ENCODE measurements around the gene SEMA3E. TPM values are rescaled to one million over a fixed set of nuclear protein-coding genes. Genes with fewer than 3 reads are reported as not detected.
"Not testable (repeated sequence)": the region's sequence is repeated elsewhere in the genome, so short reads cannot be mapped to it uniquely, and the experiment has no call there.

The SEMA3E gene
- total and polyA plus RNA-seq, 2 experiments from 2014 or later: 0.32 to 0.35 TPM

DNA sequence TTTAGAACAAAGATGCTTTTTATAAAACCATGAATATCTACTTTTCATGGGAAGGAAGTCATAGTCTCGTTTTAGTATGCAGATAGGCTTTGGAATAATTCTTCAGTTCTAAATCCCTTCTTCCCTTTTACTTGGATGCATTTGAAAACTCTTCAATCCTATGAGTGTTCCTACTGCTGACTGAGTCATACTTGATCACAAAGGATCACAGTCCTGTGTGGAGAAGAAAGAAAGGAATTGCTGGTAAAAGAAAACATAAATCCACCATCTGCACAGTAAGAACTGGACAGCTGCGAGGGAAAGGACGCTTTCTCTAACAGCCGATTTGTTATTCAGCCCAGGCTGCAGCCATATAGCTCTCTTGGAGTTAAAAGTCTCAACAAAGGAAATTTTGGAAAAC, 209.9 kb downstream of the SEMA3E start:
- Histone ChIP-seq H3K27me3 (replicated peaks; ENCODE audit: insufficient read depth) (no peaks in the 10 kb centered on the region; the same call in 1 of the 2 replicates), H3K4me3 (no peak overlapping the region), H3K79me2 (ENCODE audit: insufficient read depth) (no peaks in the 10 kb centered on the region), H3K4me1 (ENCODE audit: insufficient read depth) (no peaks in the 10 kb centered on the region), H3K9me2 (ENCODE audit: insufficient read depth) (no peaks in the 10 kb centered on the region), H3F3A (ENCODE audit: insufficient read depth) (no peaks in the 10 kb centered on the region), H3K4me2 (ENCODE audit: unreplicated experiment) (no peak overlapping the region), H2AFZ (no peak overlapping the region), H3K36me3 (ENCODE audit: low read depth) (no peaks in the 10 kb centered on the region), H4K20me1 (ENCODE audit: insufficient read depth) (no peaks in the 10 kb centered on the region), H3K27ac (no peak overlapping the region), H3K9me3 (ENCODE audit: low read depth) (no peaks in the 10 kb centered on the region), H3K9ac (no peak overlapping the region)
- DNase-seq: no peak
- no peak for TF ChIP-seq EZH2 (IDR thresholded peaks at IDR 0.05; ENCODE audit: insufficient read depth, poor library complexity, severe bottlenecking)
- no peak for TF ChIP-seq EZH2phosphoT487 (IDR thresholded peaks at IDR 0.05; ENCODE audit: insufficient read depth, low read depth)
- 63 to 73% methylated on average over 4 of the region's 4 CpGs for WGBS, 2 experiments (ENCODE audit: low coverage in 1 of 2, low lambda C conversion rate in 2 of 2, missing lambda C conversion rate in 2 of 2)
- in situ Hi-C loops (cut with MboI): no loop called here

DNA sequence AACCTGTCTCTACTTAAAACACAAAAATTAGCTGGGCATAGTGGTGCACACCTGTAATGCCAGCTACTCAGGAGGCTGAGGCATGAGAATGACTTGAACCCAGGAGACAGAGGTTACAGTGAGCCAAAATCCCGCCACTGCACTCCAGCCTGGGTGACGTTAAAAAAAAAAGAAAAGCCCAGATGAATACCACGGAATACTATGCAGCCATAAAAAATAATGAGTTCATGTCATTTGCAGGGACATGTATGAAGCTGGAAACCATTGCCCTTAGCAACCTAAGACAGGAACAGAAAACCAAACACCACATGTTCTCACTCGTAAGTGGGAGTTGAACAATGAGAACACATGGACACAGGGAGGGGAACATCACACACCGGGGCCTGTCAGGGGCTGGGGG, 218.7 kb downstream of the SEMA3E start:
- 49 to 66% methylated on average over 5 of the region's 5 CpGs for WGBS, 2 experiments (ENCODE audit: low coverage in 1 of 2, low lambda C conversion rate in 2 of 2, missing lambda C conversion rate in 2 of 2)
- H3K9ac ChIP-seq; H3F3A ChIP-seq (ENCODE audit: insufficient read depth); DNase-seq; H3K4me2 ChIP-seq (ENCODE audit: unreplicated experiment); H3K9me2 ChIP-seq (ENCODE audit: insufficient read depth); H3K27me3 ChIP-seq (replicated peaks; ENCODE audit: insufficient read depth); H3K27ac ChIP-seq; H3K9me3 ChIP-seq (ENCODE audit: low read depth); H3K4me3 ChIP-seq; H3K36me3 ChIP-seq (ENCODE audit: low read depth); in situ Hi-C loops (cut with MboI); H2AFZ ChIP-seq; H3K4me1 ChIP-seq (ENCODE audit: insufficient read depth); H4K20me1 ChIP-seq (ENCODE audit: insufficient read depth); H3K79me2 ChIP-seq (ENCODE audit: insufficient read depth): not testable (repeated sequence)

DNA sequence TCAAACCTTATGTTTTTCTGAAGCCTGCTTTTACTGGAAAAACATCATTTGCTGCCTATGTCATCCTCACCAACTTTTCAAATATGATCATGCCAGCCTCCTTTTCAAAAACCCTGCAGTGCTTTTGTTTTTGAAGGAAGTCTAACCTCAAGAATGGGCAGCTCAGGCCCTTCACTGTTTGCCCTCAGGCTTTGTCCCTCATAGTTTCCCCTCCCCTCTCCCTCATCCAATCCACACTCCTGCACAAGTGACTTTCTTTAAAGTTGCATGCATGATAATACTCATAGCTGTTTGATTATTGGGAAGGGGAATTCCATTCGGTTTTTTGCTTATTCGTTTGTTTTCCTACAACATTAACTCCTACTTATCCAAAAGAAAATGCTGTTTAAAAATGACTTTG, 219.4 kb downstream of the SEMA3E start:
- in situ Hi-C loops (cut with MboI): no loop called here
- WGBS, 2 experiments (ENCODE audit: low coverage in 1 of 2, low lambda C conversion rate in 2 of 2, missing lambda C conversion rate in 2 of 2): 1 to 9% methylated on average over 2 of the region's 2 CpGs

DNA sequence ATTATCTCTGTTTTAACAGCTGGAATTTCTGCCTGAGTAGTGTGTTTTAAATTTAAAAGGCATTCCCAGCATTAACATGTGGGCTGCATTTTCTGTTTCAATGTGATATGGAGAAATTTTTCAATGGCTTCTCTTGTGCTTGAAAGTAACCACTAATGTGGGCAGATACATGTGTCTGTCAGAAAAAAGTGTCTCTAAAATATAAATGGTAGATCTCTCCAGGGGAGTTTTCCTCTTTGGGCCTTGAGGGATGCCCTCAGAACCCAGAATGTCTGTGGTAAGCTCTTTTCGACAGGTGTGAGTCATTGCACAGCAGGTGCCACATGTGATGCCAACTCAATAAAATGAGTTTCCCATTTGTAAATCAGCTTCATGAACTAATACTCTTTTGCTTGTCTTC, 221.1 kb downstream of the SEMA3E start:
- Histone ChIP-seq H4K20me1 (ENCODE audit: insufficient read depth) (no peaks in the 10 kb centered on the region), H3K4me2 (ENCODE audit: unreplicated experiment) (no peak overlapping the region), H3F3A (ENCODE audit: insufficient read depth) (no peaks in the 10 kb centered on the region), H3K79me2 (ENCODE audit: insufficient read depth) (no peaks in the 10 kb centered on the region), H3K27ac (no peak overlapping the region), H2AFZ (no peak overlapping the region), H3K4me1 (ENCODE audit: insufficient read depth) (no peaks in the 10 kb centered on the region), H3K9me3 (ENCODE audit: low read depth) (no peaks in the 10 kb centered on the region), H3K9ac (no peak overlapping the region), H3K36me3 (ENCODE audit: low read depth) (no peaks in the 10 kb centered on the region), H3K27me3 (replicated peaks; ENCODE audit: insufficient read depth) (no peaks in the 10 kb centered on the region), H3K9me2 (ENCODE audit: insufficient read depth) (no peaks in the 10 kb centered on the region), H3K4me3 (no peak overlapping the region)
- in situ Hi-C loops (cut with MboI): no loop called here
- TF ChIP-seq EZH2 (IDR thresholded peaks at IDR 0.05; ENCODE audit: insufficient read depth, poor library complexity, severe bottlenecking) (no peak), EZH2phosphoT487 (IDR thresholded peaks at IDR 0.05; ENCODE audit: insufficient read depth, low read depth) (no peak)
- DNase-seq: no peak
- WGBS, 2 experiments (ENCODE audit: low coverage in 1 of 2, low lambda C conversion rate in 2 of 2, missing lambda C conversion rate in 2 of 2): 50 to 61% methylated on average over 1 of the region's 1 CpG

More for the DNA sequence above, 219.4 kb downstream of the SEMA3E start:
- no peaks in the 10 kb centered on the region for H3K9me2 ChIP-seq (ENCODE audit: insufficient read depth)
- H4K20me1 ChIP-seq (ENCODE audit: insufficient read depth): no peaks in the 10 kb centered on the region
- no peak overlapping the region for H3K4me3 ChIP-seq
- no peak overlapping the region for H2AFZ ChIP-seq
- H3K27ac ChIP-seq: no peak overlapping the region
- no peak overlapping the region for H3K4me2 ChIP-seq (ENCODE audit: unreplicated experiment)
- no peak for TF ChIP-seq EZH2phosphoT487 (IDR thresholded peaks at IDR 0.05; ENCODE audit: insufficient read depth, low read depth)
- TF ChIP-seq EZH2 (IDR thresholded peaks at IDR 0.05; ENCODE audit: insufficient read depth, poor library complexity, severe bottlenecking): no peak
- H3K9ac ChIP-seq: no peak overlapping the region
- no peaks in the 10 kb centered on the region for H3K36me3 ChIP-seq (ENCODE audit: low read depth)
- no peaks in the 10 kb centered on the region for H3K27me3 ChIP-seq (replicated peaks; ENCODE audit: insufficient read depth)
- no peaks in the 10 kb centered on the region for H3K9me3 ChIP-seq (ENCODE audit: low read depth)
- no peaks in the 10 kb centered on the region for H3F3A ChIP-seq (ENCODE audit: insufficient read depth)
- no peak for DNase-seq
- no peaks in the 10 kb centered on the region for H3K79me2 ChIP-seq (ENCODE audit: insufficient read depth)
- no peaks in the 10 kb centered on the region for H3K4me1 ChIP-seq (ENCODE audit: insufficient read depth)

DNA sequence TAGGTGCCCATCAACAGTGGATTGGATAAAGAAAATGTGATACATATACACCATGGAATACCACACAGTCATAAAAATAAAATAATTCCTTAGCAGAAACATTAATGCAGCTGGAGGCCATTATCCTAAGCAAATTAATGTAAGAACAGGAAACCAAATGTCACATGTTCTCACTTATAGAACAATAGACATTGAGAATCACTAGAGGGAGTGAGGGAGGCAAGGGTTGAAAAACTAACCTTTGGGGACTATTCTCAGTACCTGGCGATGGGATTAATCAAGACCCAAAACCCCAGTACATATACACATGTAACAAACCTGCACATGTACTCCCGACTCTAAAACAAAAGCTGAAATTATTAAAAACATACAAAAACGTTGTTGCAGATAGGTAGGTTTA, 222.6 kb downstream of the SEMA3E start:
- Histone ChIP-seq H4K20me1 (ENCODE audit: insufficient read depth) (no peaks in the 10 kb centered on the region), H3K9me2 (ENCODE audit: insufficient read depth) (no peaks in the 10 kb centered on the region), H3K27ac (no peak overlapping the region), H3K79me2 (ENCODE audit: insufficient read depth) (no peaks in the 10 kb centered on the region), H3K9me3 (ENCODE audit: low read depth) (no peaks in the 10 kb centered on the region), H3F3A (ENCODE audit: insufficient read depth) (no peaks in the 10 kb centered on the region), H3K4me1 (ENCODE audit: insufficient read depth) (no peaks in the 10 kb centered on the region), H3K4me3 (no peak overlapping the region), H3K4me2 (ENCODE audit: unreplicated experiment) (no peak overlapping the region), H3K36me3 (ENCODE audit: low read depth) (no peaks in the 10 kb centered on the region), H2AFZ (no peak overlapping the region), H3K27me3 (replicated peaks; ENCODE audit: insufficient read depth) (no peaks in the 10 kb centered on the region), H3K9ac (no peak overlapping the region)
- DNase-seq: no peak
- TF ChIP-seq EZH2phosphoT487 (IDR thresholded peaks at IDR 0.05; ENCODE audit: insufficient read depth, low read depth) (no peak), EZH2 (IDR thresholded peaks at IDR 0.05; ENCODE audit: insufficient read depth, poor library complexity, severe bottlenecking) (no peak)
- in situ Hi-C loops (cut with MboI): no loop called here
- WGBS, 2 experiments (ENCODE audit: low coverage in 1 of 2, low lambda C conversion rate in 2 of 2, missing lambda C conversion rate in 2 of 2): 44 to 51% methylated on average over 3 of the region's 3 CpGs
